Coronary artery (tissue), 2 donors: ENCODE data around the gene ITGA3.

Experiments used
- DNase-seq: peaks from one replicate; pipeline ENCODE4 v3.0.0-alpha.2; 2017; ENCODE audit warnings: low spot score
- H3K27ac ChIP-seq, 2 donors: fragments of 200-600 bp; sonication (generic); one replicate each; pipeline ENCODE4 v1.5.1; 2016 to 2019
- H3K4me3 ChIP-seq: fragments of 200-600 bp; sonication (generic); 2 replicates; pipeline ENCODE4 v1.5.1; 2016; ENCODE audit warnings: mild to moderate bottlenecking, moderate library complexity
- CTCF ChIP-seq: fragments of 200-600 bp; sonication (generic); IDR thresholded peaks from one replicate; pipeline ENCODE4 v1.5.1; 2019; ENCODE audit warnings: antibody characterized with exemption

Gene ITGA3

GRCh38 chr17:50113624-50114320, 57.9 kb downstream of the ITGA3 start:
- Histone ChIP-seq H3K4me3 (no peak overlapping the region), H3K27ac (peak overlapping the region; percentile 99)
- DNase-seq: no peak
- no peak for TF ChIP-seq CTCF

- no peak overlapping the region for H3K4me3 ChIP-seq
- no peak for DNase-seq
- no peak for TF ChIP-seq CTCF
- peak overlapping the region in 1 of 2 donors; percentile 28 for H3K27ac ChIP-seq
These were observed 58.5 kb downstream of the ITGA3 start for GRCh38 chr17:50114401-50114800.

GRCh38 chr17:50114849-50115357, 59.0 kb downstream of the ITGA3 start:
- DNase-seq: no peak
- Histone ChIP-seq H3K27ac (peak overlapping the region in 1 of 2 donors; percentile 28), H3K4me3 (no peak overlapping the region)
- peak; percentile 35 for TF ChIP-seq CTCF

- no peak for DNase-seq
- Histone ChIP-seq H3K4me3 (no peak overlapping the region), H3K27ac (peak overlapping the region; percentile 3 to 7)
- TF ChIP-seq CTCF: no peak
These were observed 59.8 kb downstream of the ITGA3 start for GRCh38 chr17:50115756-50116155.

- DNase-seq: no peak
- peak; percentile 42 for TF ChIP-seq CTCF
- H3K4me3 ChIP-seq: peak overlapping the region; percentile 49
- no peak overlapping the region for H3K27ac ChIP-seq
These were observed 61.5 kb downstream of the ITGA3 start for GRCh38 chr17:50117202-50118051.

GRCh38 chr17:50118076-50118827, 62.3 kb downstream of the ITGA3 start:
- no peak for DNase-seq
- no peak for TF ChIP-seq CTCF
- Histone ChIP-seq H3K27ac (no peak overlapping the region), H3K4me3 (no peak overlapping the region)
